RKO (cell line): ENCODE data around the gene CHRNB2.

Experiments used
- DNase-seq: peaks from one replicate; pipeline ENCODE4 v3.0.0-alpha.2; 2016; ENCODE audit warnings: low spot score

CHRNB2 gene

GRCh38 chr1:154609398-154610380 lies 42.1 kb downstream of the CHRNB2 start:
- peak; percentile 34 for DNase-seq

GRCh38 chr1:154611150-154611862 lies 43.7 kb downstream of the CHRNB2 start:
- no peak for DNase-seq

- no peak for DNase-seq
Observed at GRCh38 chr1:154614247-154614646, 46.7 kb downstream of the CHRNB2 start.

- no peak for DNase-seq
Observed at GRCh38 chr1:154614901-154615300, 47.3 kb downstream of the CHRNB2 start.

- DNase-seq = no peak
Observed at GRCh38 chr1:154615411-154615810, 47.8 kb downstream of the CHRNB2 start.

GRCh38 chr1:154616659-154617345 lies 49.2 kb downstream of the CHRNB2 start:
- no peak for DNase-seq

- no peak for DNase-seq
Observed at GRCh38 chr1:154619181-154619948, 51.8 kb downstream of the CHRNB2 start.

GRCh38 chr1:154620751-154621150 lies 53.2 kb downstream of the CHRNB2 start:
- no peak for DNase-seq

GRCh38 chr1:154621875-154622274 lies 54.3 kb downstream of the CHRNB2 start:
- no peak for DNase-seq

- DNase-seq = no peak
Observed at GRCh38 chr1:154622503-154623039, 55.0 kb downstream of the CHRNB2 start.

- no peak for DNase-seq
Observed at GRCh38 chr1:154623358-154623757, 55.8 kb downstream of the CHRNB2 start.

- peak; percentile 26 for DNase-seq
Observed at GRCh38 chr1:154624746-154625643, 57.4 kb downstream of the CHRNB2 start.

GRCh38 chr1:154626456-154627256 lies 59.1 kb downstream of the CHRNB2 start:
- no peak for DNase-seq

GRCh38 chr1:154627257-154628120 lies 59.9 kb downstream of the CHRNB2 start:
- DNase-seq = peak; percentile 89

- no peak for DNase-seq
Observed at GRCh38 chr1:154628121-154628405, 60.5 kb downstream of the CHRNB2 start.

- no peak for DNase-seq
Observed at GRCh38 chr1:154629061-154629674, 61.6 kb downstream of the CHRNB2 start.
